ENCODE measurements around the gene ZSWIM7.

The ZSWIM7 gene

GRCh38 chr17:15954222-15954621, 45.3 kb downstream of the ZSWIM7 start:
- H3K9me3 ChIP-seq (ENCODE audit: low read length) = no peaks in the 10 kb centered on the region

DNA sequence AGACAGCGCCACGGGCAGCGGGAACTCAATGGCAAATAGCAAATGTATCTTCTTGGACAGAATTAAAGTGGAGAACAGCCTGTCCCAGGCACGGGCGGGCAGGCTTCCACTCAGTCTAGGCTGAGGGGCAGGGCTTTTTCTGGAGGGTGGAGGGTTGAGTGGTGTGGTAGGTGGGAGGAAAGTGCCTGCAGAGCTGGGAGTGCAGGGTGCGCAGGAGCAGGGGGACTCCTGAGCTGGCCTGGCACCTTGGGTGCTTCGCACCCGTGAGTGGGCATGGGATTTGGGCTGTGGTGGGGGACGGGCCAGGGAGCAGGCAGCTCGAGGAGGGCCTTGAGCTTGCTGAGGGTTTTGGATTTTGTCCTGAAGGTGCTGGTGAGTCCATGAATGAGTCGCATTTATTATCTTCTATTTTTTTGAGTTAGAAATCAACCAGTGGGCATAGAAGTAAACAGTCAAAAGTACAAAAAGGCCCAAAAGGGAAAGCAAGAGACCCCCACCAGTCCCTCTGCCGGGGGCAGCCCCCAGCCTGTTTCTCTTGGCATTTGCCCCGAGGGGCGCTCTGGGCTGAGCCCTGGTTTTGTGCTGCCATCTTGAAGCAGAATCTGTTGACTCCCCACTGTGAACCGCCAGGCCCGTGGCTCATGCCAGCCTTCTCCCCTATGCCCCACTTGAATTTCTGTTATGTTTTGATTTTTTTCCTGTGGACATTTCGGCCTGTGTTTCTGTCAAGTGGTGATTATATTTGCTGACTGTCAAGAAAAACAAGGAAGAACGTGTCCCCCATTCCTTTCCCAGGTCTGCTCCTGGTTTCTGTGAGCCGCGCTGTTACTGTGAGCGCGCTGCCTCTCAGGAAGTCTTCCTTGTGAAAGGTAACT, 46.4 kb downstream of the ZSWIM7 start:
- H3K27me3 ChIP-seq (ENCODE audit: control insufficient read depth in 1 of 2, insufficient read depth in 2 of 2, low read length in 2 of 2) = no peaks in the 10 kb centered on the region
- H3K9ac ChIP-seq (ENCODE audit: low read length) = no peak overlapping the region
- no peaks in the 10 kb centered on the region for H3K4me1 ChIP-seq (ENCODE audit: insufficient read depth, low read length)
- no peak overlapping the region for H3K27ac ChIP-seq (ENCODE audit: low read depth, low read length)
- no peaks in the 10 kb centered on the region for H3K36me3 ChIP-seq (ENCODE audit: insufficient read depth, low read length)
- no peak overlapping the region for H3K4me3 ChIP-seq (ENCODE audit: low read depth in 1 of 2, low read length in 2 of 2)
- H3K9me3 ChIP-seq (ENCODE audit: low read length) = no peaks in the 10 kb centered on the region

More at GRCh38 chr17:15954222-15954621, 45.3 kb downstream of the ZSWIM7 start:
- Histone ChIP-seq H3K27ac (ENCODE audit: low read depth, low read length) (no peak overlapping the region), H3K4me3 (ENCODE audit: low read depth in 1 of 2, low read length in 2 of 2) (no peak overlapping the region), H3K4me1 (ENCODE audit: insufficient read depth, low read length) (no peaks in the 10 kb centered on the region), H3K9ac (ENCODE audit: low read length) (no peak overlapping the region), H3K27me3 (ENCODE audit: control insufficient read depth in 1 of 2, insufficient read depth in 2 of 2, low read length in 2 of 2) (no peaks in the 10 kb centered on the region), H3K36me3 (ENCODE audit: insufficient read depth, low read length) (no peaks in the 10 kb centered on the region)

DNA sequence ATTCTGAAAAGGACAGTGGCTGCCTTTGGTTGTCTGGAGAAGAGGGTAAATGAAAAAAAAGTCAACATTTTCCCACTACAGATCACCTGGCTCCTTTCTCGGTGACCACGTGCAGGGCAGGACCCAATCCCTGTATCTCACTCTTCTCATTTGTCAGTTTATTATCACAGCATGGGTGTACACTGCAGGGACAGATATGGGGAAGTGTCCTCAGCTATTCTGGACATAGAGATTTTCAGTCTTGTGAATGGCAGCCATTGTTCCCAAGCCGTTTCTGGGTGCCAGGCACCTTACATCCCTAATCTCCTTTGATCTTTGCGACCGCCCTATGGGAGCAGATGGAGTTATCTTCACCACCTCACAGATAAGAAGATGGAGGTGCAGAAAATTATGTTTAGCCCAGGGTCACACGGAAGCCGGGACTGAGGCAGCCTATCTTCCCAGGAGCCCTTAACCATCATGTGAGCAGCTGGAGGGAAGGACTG, 47.4 kb downstream of the ZSWIM7 start:
- no peaks in the 10 kb centered on the region for H3K9me3 ChIP-seq (ENCODE audit: low read length)
- H3K9ac ChIP-seq (ENCODE audit: low read length) = no peak overlapping the region
- no peak overlapping the region for H3K4me3 ChIP-seq (ENCODE audit: low read depth in 1 of 2, low read length in 2 of 2)
- no peaks in the 10 kb centered on the region for H3K27me3 ChIP-seq (ENCODE audit: control insufficient read depth in 1 of 2, insufficient read depth in 2 of 2, low read length in 2 of 2)
- peaks cover 7% of the 10 kb centered on the region for H3K4me1 ChIP-seq (ENCODE audit: insufficient read depth, low read length)
- H3K36me3 ChIP-seq (ENCODE audit: insufficient read depth, low read length) = no peaks in the 10 kb centered on the region
- no peak overlapping the region for H3K27ac ChIP-seq (ENCODE audit: low read depth, low read length)

- Histone ChIP-seq H3K9me3 (ENCODE audit: low read length) (no peaks in the 10 kb centered on the region), H3K9ac (ENCODE audit: low read length) (no peak overlapping the region), H3K4me3 (ENCODE audit: low read depth in 1 of 2, low read length in 2 of 2) (no peak overlapping the region), H3K27ac (ENCODE audit: low read depth, low read length) (no peak overlapping the region), H3K4me1 (ENCODE audit: insufficient read depth, low read length) (peaks cover 13% of the 10 kb centered on the region), H3K36me3 (ENCODE audit: insufficient read depth, low read length) (no peaks in the 10 kb centered on the region), H3K27me3 (ENCODE audit: control insufficient read depth in 1 of 2, insufficient read depth in 2 of 2, low read length in 2 of 2) (no peaks in the 10 kb centered on the region)
Measured at GRCh38 chr17:15951368-15952047, 48.0 kb downstream of the ZSWIM7 start.

DNA sequence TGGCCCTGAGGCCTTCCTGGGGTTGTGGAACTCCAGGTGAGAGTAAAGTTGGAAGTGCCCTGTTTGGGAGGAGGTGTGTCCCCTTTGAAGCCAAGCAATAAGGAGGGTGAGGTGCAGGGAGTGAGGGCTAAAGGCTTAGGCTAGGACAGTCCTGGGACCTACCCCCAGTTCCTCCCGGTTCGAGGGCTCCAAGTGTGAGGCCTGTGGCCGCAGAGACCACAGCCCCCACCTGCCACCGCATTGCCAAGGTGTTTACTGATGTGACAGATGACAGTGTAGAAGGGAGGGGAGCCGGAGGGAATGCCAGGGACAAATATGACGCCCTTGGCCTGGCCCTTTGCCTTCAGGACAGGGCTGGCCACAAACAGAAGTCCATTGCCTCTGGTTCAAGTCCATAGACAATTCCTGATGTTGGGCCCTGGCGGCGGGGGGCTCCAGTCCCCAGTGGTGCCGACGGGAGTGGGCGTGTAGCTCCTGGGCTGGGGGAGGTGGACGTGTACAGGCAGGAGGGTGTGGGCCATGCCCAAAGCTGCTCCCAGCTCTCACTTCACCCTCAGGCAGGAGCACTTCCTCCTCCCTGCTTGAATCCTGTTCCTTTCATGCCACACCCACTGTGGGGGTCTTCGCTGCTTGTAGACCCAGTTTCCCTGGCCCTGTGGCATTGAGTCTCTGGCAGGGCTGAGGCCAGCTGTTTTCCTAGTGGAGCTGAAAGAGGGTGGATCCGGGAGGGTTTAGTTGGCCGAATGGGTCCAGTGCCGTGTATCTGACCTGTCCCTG, 51.3 kb downstream of the ZSWIM7 start:
- Histone ChIP-seq H3K4me3 (ENCODE audit: low read depth in 1 of 2, low read length in 2 of 2) (no peak overlapping the region), H3K4me1 (ENCODE audit: insufficient read depth, low read length) (peaks cover 19% of the 10 kb centered on the region), H3K9ac (ENCODE audit: low read length) (no peak overlapping the region), H3K27me3 (ENCODE audit: control insufficient read depth in 1 of 2, insufficient read depth in 2 of 2, low read length in 2 of 2) (peaks cover 0 to 9% of the 10 kb centered on the region in 2 donors), H3K36me3 (ENCODE audit: insufficient read depth, low read length) (no peaks in the 10 kb centered on the region), H3K27ac (ENCODE audit: low read depth, low read length) (no peak overlapping the region), H3K9me3 (ENCODE audit: low read length) (no peaks in the 10 kb centered on the region)

DNA sequence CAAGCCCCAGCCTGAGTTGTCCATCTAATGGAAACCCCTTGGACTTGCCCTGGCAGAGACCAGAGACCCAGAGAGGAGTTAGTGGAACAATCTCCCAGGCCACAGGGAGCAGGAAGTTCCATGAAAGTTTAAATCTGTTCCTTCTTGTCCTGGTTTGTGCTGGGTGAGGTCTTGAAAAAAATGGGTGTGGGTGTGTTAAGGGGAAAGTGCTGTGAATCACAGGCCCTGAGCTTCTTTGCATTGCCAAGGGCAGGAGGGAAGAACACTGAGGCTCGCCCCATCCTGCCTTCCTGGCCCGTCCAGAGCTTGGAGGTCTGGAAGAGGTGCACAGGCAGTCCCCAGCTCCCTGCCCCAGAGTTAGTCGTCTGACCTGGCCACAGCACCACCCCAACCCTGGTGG, 52.2 kb downstream of the ZSWIM7 start:
- no peak overlapping the region for H3K9ac ChIP-seq (ENCODE audit: low read length)
- H3K4me1 ChIP-seq (ENCODE audit: insufficient read depth, low read length) = peaks cover 19% of the 10 kb centered on the region
- peak overlapping the region; percentile 14 for H3K27ac ChIP-seq (ENCODE audit: low read depth, low read length)
- H3K4me3 ChIP-seq (ENCODE audit: low read depth in 1 of 2, low read length in 2 of 2) = no peak overlapping the region
- no peaks in the 10 kb centered on the region for H3K9me3 ChIP-seq (ENCODE audit: low read length)
- no peaks in the 10 kb centered on the region for H3K36me3 ChIP-seq (ENCODE audit: insufficient read depth, low read length)
- H3K27me3 ChIP-seq (ENCODE audit: control insufficient read depth in 1 of 2, insufficient read depth in 2 of 2, low read length in 2 of 2) = peaks cover 0 to 9% of the 10 kb centered on the region in 2 donors

DNA sequence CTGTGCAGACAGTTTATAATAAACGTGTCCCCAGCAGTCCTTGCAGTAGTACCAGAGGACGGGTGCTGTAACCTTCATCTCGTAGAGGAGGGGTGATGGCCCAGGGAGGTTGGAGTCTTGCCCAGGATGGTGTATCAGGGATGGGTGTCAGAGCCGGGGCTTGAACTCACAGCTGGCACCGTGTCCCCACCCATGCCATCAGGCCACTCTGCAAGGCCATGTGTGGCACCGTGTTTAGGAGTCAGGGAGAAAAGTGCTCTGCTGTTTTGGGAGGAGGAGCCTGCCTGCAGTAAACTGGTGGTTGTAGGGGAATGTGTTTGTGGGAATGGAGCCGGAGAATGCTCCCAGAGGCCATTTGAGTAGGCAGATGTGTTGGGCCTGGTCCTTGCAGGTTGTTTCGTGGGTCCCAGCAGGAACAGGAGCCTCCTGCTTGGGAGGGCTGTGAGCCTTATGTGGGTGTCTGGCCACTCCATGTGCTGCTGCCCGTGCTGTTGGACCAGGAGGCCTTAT, 52.8 kb downstream of the ZSWIM7 start:
- Histone ChIP-seq H3K27ac (ENCODE audit: low read depth, low read length) (no peak overlapping the region), H3K9ac (ENCODE audit: low read length) (no peak overlapping the region), H3K4me1 (ENCODE audit: insufficient read depth, low read length) (peaks cover 19% of the 10 kb centered on the region), H3K4me3 (ENCODE audit: low read depth in 1 of 2, low read length in 2 of 2) (peak overlapping the region in 1 of 2 donors; percentile 77), H3K9me3 (ENCODE audit: low read length) (no peaks in the 10 kb centered on the region), H3K27me3 (ENCODE audit: control insufficient read depth in 1 of 2, insufficient read depth in 2 of 2, low read length in 2 of 2) (peaks cover 0 to 9% of the 10 kb centered on the region in 2 donors), H3K36me3 (ENCODE audit: insufficient read depth, low read length) (no peaks in the 10 kb centered on the region)

DNA sequence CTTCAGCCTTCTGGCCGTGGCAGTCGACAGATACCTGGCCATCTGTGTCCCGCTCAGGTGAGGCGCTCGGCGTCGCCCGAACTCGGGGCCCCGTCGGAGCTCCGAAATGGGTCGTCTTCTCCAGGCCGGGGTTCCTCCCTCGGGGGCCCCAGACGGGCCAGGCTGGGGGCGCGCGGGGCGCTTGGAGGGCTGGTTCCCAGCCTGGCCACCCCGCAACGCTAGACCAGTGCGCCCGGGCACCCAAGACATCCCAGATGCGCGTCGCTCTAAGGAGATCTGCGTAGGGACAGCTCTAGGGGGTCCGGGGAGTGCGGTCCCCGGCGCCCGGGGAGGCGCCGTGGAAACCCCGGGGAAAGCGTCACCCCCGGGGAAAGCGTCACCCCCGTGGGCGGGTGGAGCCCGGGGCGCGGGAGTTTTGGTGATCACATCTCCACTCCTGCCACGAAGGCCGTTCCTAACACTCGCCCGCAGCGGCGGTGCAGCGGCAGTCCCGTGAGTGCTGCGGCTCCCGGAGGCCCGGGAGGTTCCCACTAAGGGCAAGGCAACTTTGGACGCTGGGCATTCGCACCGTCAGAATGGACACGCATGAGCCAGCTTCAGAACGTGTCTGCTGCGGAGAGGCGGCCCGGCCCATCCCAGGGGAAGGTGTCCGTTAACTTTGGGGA, 53.8 kb downstream of the ZSWIM7 start:
- peak overlapping the region; percentile 77 to 81 for H3K4me3 ChIP-seq (ENCODE audit: low read depth in 1 of 2, low read length in 2 of 2)
- peaks cover 19% of the 10 kb centered on the region for H3K4me1 ChIP-seq (ENCODE audit: insufficient read depth, low read length)

GRCh38 chr17:15944759-15945526, 54.6 kb downstream of the ZSWIM7 start, which contains the start of gene ADORA2B:
ADORA2B (plus strand) TSS chr17:15945130; CDS start chr17:15945249, 119 bp downstream.
- H3K27ac ChIP-seq (ENCODE audit: low read depth, low read length) = peak within 1 kb of the TSS; percentile 49

More for the DNA sequence above, 53.8 kb downstream of the ZSWIM7 start:
- Histone ChIP-seq H3K27me3 (ENCODE audit: control insufficient read depth in 1 of 2, insufficient read depth in 2 of 2, low read length in 2 of 2) (peaks cover 0 to 9% of the 10 kb centered on the region in 2 donors), H3K27ac (ENCODE audit: low read depth, low read length) (peak overlapping the region; percentile 32), H3K9ac (ENCODE audit: low read length) (no peak overlapping the region), H3K9me3 (ENCODE audit: low read length) (no peaks in the 10 kb centered on the region), H3K36me3 (ENCODE audit: insufficient read depth, low read length) (no peaks in the 10 kb centered on the region)

More at GRCh38 chr17:15944759-15945526, 54.6 kb downstream of the ZSWIM7 start, which contains the start of gene ADORA2B:
- Histone ChIP-seq H3K9me3 (ENCODE audit: low read length) (no peaks in the 10 kb centered on the region), H3K9ac (ENCODE audit: low read length) (no peak within 1 kb of the TSS), H3K4me3 (ENCODE audit: low read depth in 1 of 2, low read length in 2 of 2) (peak within 1 kb of the TSS; percentile 77 to 81), H3K4me1 (ENCODE audit: insufficient read depth, low read length) (peaks cover 19% of the 10 kb centered on the region), H3K27me3 (ENCODE audit: control insufficient read depth in 1 of 2, insufficient read depth in 2 of 2, low read length in 2 of 2) (peaks cover 0 to 9% of the 10 kb centered on the region in 2 donors), H3K36me3 (ENCODE audit: insufficient read depth, low read length) (no peaks in the 10 kb centered on the region)
